ENCODE results near the gene DUSP22. TPM values are rescaled to one million over a fixed set of nuclear protein-coding genes. Genes with fewer than 3 reads are reported as not detected.

DUSP22 gene
- total RNA-seq, 4 donors from 2014 or later: 53.2 to 89.8 (median 73.7) TPM

DNA sequence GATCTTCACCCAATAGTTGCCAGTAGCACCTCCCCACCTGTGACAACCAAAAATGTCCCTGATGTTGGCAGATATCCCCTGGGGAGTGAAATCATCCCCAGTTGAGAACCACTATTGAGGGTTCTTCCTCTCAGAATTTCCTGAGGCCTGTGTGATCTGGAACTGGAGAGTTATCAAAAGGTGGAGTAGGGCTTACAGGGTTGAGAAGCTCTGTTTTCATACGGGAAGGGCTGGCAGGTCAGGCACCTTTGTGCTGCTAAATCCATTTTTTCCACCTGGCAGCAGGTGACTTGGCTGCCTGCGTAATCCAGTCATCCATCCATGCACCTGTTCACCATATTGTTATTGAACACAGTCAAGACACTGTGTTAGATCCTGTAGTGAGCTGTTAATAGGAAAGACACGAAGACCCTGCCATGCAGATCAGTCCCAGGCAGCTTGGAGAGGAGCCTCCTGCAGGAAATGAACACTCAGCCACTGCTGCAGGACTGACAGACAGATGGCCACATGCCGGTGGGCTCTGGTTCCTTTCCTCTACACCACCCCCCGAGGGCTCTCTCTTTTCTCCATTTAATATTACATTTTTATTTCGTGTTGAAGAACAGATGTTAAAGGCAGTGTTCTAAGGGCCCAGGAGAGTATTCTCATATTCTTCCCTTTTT is 5.4 kb downstream of the DUSP22 start:
- no peak for TF ChIP-seq EP300 (IDR thresholded peaks at IDR 0.05)
- Histone ChIP-seq H3K36me3 (no peaks in the 10 kb centered on the region), H3K4me3 (no peak overlapping the region), H3K27me3 (no peaks in the 10 kb centered on the region), H3K4me1 (peaks cover 4 to 67% (median 38%) of the 10 kb centered on the region in 4 donors), H3K27ac (peak overlapping the region in 3 of 4 donors; percentile 43 to 58 (median 56)), H3K9me3 (peaks cover 0 to under 1% (median 0%) of the 10 kb centered on the region in 4 donors)
- WGBS, 2 donors: 56 to 59% methylated on average over 6 of the region's 6 CpGs
- DNase-seq (ENCODE audit: low spot score in 2 of 2): no peak

DNA sequence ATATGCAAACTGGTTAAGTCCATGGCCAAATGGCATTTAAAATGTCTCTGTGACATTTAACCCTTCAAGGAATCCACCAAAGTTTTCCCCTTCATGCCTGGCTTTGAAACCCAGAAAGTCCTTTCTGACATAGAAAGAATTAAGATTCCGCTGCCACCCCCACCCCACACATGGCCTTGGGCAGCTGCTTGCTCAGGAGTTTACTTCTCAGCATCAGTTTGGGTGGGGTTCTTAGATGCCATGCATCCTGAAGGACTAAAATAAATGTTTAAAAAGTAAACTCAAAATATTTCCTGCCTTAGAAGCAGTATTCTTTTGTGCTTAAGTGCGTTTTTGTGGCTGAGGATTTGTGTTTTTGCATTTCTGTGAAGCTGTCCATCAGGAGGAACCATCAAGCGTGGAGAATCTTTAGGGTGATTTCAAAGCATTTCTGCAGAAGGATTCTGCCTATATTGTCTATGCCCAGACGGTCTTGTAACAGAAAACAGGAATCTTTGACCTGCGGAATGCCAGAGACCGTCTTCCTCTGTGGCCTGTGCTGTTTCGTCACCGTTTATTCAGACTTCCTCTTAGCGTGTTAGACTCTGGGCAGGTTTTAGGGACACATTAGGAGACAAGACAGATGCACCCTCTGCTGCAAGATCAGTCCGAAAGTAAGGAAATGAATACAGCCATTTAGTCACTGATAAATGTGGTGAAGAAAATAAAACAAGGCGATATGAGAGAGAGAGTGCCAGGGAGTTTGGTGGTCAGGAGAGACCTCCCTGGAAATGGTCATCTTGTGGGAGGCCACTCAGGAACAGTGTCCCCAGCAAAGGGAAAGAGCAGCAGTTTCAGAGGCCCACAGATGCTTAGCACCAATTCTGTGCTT is 6.2 kb downstream of the DUSP22 start:
- Histone ChIP-seq H3K4me1 (peaks cover 4 to 67% (median 38%) of the 10 kb centered on the region in 4 donors), H3K36me3 (no peaks in the 10 kb centered on the region), H3K4me3 (no peak overlapping the region), H3K27ac (peak overlapping the region in 3 of 4 donors; percentile 5 to 43 (median 22)), H3K9me3 (no peaks in the 10 kb centered on the region), H3K27me3 (no peaks in the 10 kb centered on the region)
- DNase-seq (ENCODE audit: low spot score in 2 of 2): no peak
- 64 to 66% methylated on average over 11 of the region's 11 CpGs for WGBS, 2 donors
- TF ChIP-seq CTCF (IDR thresholded peaks at IDR 0.05): no peak
- no peak for TF ChIP-seq POLR2A (IDR thresholded peaks at IDR 0.05)
- TF ChIP-seq EP300 (IDR thresholded peaks at IDR 0.05): peak in 1 of 2 donors; percentile 67

- no peak for TF ChIP-seq EP300 (IDR thresholded peaks at IDR 0.05)
- TF ChIP-seq POLR2A (IDR thresholded peaks at IDR 0.05): no peak
- no peak for TF ChIP-seq CTCF (IDR thresholded peaks at IDR 0.05)
- WGBS, 2 donors: 72 to 75% methylated on average over 10 of the region's 10 CpGs
- Histone ChIP-seq H3K4me3 (no peak overlapping the region), H3K4me1 (peaks cover 4 to 63% (median 38%) of the 10 kb centered on the region in 4 donors), H3K27me3 (no peaks in the 10 kb centered on the region), H3K9me3 (no peaks in the 10 kb centered on the region), H3K36me3 (no peaks in the 10 kb centered on the region), H3K27ac (peak overlapping the region in 2 of 4 donors; percentile 5 to 22)
- no peak for DNase-seq (ENCODE audit: low spot score in 2 of 2)
Observed at GRCh38 chr6:299104-299980, 7.1 kb downstream of the DUSP22 start.

DNA sequence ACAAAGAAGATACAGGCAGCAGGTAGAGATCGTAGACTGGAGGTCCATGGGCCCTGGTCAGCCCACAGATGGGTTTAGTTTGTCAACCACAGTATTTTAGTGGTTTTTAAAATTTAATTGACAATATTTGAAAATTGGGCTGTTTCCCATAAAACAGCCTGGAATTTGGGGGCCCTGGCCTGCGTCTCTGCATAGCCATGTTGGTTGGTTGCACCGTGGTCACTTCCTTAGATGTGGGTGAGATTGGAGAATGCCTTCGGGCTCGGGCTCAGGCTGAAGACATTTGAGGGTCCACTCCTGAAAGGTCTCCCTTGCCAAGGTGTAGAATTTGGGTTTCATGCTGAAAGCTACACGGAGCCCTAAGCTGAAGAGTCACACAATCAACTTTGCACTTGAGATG is 7.7 kb downstream of the DUSP22 start:
- Histone ChIP-seq H3K4me1 (peaks cover 4 to 63% (median 35%) of the 10 kb centered on the region in 4 donors), H3K9me3 (no peaks in the 10 kb centered on the region), H3K36me3 (no peaks in the 10 kb centered on the region), H3K27ac (no peak overlapping the region), H3K4me3 (no peak overlapping the region), H3K27me3 (no peaks in the 10 kb centered on the region)
- no peak for DNase-seq (ENCODE audit: low spot score in 2 of 2)
- WGBS, 2 donors: 86 to 92% methylated on average over 6 of the region's 6 CpGs
- no peak for TF ChIP-seq CTCF (IDR thresholded peaks at IDR 0.05)
- TF ChIP-seq EP300 (IDR thresholded peaks at IDR 0.05): no peak
- TF ChIP-seq POLR2A (IDR thresholded peaks at IDR 0.05): no peak

DNA sequence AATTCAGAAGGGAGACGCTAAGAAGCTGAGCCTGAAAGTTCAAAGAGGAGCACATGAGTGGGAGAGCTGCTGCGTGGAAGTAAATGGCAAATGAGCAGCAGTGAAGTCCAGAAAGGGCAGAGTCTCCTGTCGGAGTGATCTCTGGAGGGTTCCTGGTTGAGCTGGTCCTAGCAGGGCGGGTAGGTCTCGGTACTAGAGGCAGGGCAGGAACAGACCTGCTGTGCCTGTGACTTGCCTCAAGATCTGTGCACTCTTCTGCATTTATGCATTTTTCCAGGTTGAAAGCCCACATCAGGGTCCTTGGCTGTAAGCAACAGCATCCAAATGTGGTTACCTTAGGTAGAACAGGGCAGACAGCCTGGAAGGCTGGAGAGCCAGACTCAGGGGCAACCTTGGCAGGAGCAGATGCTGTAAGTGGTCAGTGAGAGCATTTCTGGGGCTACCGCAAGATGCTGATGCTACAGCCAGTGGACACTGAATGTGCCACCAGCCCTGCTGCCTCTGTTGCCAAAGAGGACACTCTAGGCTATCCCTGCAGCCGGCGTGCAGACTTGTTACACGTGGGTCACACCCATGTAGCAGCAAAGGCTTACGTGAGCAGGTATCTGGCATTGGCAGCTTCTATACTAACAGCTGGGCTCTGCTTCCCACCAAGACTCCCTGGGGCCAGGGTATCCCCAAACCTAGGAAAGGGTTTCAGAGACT is 8.4 kb downstream of the DUSP22 start:
- Histone ChIP-seq H3K27me3 (no peaks in the 10 kb centered on the region), H3K36me3 (no peaks in the 10 kb centered on the region), H3K9me3 (no peaks in the 10 kb centered on the region), H3K27ac (no peak overlapping the region), H3K4me3 (no peak overlapping the region), H3K4me1 (peaks cover 4 to 60% (median 32%) of the 10 kb centered on the region in 4 donors)
- WGBS, 2 donors: 87 to 88% methylated on average over 10 of the region's 10 CpGs
- no peak for DNase-seq (ENCODE audit: low spot score in 2 of 2)
- TF ChIP-seq EP300 (IDR thresholded peaks at IDR 0.05) (no peak), CTCF (IDR thresholded peaks at IDR 0.05) (no peak), POLR2A (IDR thresholded peaks at IDR 0.05) (no peak)

Data from tibial nerve (tissue), 4 donors.